ENCODE results near the gene SLC18A3. TPM values are rescaled to one million over a fixed set of nuclear protein-coding genes. Genes with fewer than 3 reads are reported as not detected.

Gene SLC18A3
- total RNA-seq, 2 donors from 2014 or later, result not detected

DNA sequence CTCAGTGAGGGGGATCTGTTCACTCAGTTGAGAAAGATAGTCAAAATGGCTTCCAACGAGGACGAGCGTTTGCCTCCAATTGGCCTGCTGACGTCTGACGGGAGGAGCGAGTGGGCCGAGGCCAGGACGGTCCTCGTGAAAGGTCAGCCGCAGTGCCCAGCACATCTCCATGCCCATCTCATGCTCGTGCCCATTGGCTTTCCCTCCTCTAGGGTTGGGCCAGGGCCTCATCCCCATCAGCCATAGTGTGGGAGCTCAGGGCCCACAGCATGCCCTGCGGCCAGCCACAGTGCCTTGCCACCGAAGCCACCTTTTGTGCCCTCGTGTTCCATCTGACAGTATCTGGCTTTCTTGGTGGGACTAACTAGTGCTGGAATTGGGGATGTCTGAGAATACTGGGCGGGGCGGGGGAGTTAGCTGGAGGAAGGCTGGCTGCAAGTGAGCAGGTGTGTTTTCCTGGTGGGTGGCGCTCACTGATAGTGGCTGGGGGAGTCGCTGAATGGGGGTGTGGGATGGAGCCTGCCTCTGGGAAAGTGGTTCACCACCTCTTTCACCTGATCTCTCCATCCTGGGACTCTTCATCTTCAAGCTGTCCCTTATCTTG, 17.6 kb downstream of the SLC18A3 start:
- Mint-ChIP-seq H3K27me3 (ENCODE audit: insufficient read depth) (peaks cover 49% of the 10 kb centered on the region), H3K4me1 (no peaks in the 10 kb centered on the region), H3K36me3 (ENCODE audit: low read depth) (no peaks in the 10 kb centered on the region), H3K4me3 (no peak overlapping the region), H3K9me3 (no peaks in the 10 kb centered on the region), H3K27ac (no peak overlapping the region)
- 88 to 91% methylated on average over 13 to 18 of the region's 18 CpGs for WGBS, 2 experiments (ENCODE audit: insufficient coverage in 1 of 2, insufficient read length in 1 of 2)
- H3K4me1 ChIP-seq (ENCODE audit: control insufficient read depth, insufficient read depth, low read length), result no peaks in the 10 kb centered on the region
- H3K9ac ChIP-seq (ENCODE audit: extremely low read depth, low read length, poor library complexity, severe bottlenecking), result no peak overlapping the region
- peaks cover 10% of the 10 kb centered on the region for H3K27me3 ChIP-seq (ENCODE audit: control insufficient read depth, insufficient read depth, low read length, poor library complexity, severe bottlenecking)
- H3K36me3 ChIP-seq (ENCODE audit: control insufficient read depth, insufficient read depth, low read length), result no peaks in the 10 kb centered on the region
- H3K27ac ChIP-seq (ENCODE audit: low read depth, low read length), result no peak overlapping the region
- H3K4me3 ChIP-seq (ENCODE audit: low read length), result no peak overlapping the region
- no peaks in the 10 kb centered on the region for H3K9me3 ChIP-seq (ENCODE audit: control insufficient read depth, low read length)
- DNase-seq, result no peak
- TF ChIP-seq, protein P1, sequence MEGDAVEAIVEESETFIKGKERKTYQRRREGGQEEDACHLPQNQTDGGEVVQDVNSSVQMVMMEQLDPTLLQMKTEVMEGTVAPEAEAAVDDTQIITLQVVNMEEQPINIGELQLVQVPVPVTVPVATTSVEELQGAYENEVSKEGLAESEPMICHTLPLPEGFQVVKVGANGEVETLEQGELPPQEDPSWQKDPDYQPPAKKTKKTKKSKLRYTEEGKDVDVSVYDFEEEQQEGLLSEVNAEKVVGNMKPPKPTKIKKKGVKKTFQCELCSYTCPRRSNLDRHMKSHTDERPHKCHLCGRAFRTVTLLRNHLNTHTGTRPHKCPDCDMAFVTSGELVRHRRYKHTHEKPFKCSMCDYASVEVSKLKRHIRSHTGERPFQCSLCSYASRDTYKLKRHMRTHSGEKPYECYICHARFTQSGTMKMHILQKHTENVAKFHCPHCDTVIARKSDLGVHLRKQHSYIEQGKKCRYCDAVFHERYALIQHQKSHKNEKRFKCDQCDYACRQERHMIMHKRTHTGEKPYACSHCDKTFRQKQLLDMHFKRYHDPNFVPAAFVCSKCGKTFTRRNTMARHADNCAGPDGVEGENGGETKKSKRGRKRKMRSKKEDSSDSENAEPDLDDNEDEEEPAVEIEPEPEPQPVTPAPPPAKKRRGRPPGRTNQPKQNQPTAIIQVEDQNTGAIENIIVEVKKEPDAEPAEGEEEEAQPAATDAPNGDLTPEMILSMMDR (conservative IDR thresholded peaks at IDR 0.05), result no peak

DNA sequence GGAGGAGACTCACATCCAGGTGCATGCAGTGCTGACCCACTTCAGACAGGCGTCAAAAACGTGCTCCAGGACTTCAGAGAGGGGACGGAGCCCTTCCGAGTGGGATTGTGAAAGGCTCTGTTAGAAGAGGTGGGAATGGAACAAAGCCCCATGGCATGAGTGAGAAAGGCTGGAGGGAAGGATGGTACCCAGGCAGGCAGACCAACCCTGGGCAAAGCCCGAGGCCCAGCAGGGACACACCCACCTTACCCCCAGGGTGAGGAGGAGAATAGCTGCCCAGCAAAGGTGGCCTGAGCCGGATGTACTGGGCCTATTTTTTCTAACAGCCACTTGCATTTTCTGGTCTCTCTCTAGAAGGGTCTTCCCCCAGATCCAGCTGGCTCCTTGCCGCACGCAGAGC, 18.5 kb downstream of the SLC18A3 start:
- H3K9me3 Mint-ChIP-seq, result no peaks in the 10 kb centered on the region
- no peak for DNase-seq
- no peak overlapping the region for H3K27ac ChIP-seq (ENCODE audit: low read depth, low read length)
- H3K27ac Mint-ChIP-seq, result no peak overlapping the region
- H3K4me3 Mint-ChIP-seq, result no peak overlapping the region
- H3K4me1 ChIP-seq (ENCODE audit: control insufficient read depth, insufficient read depth, low read length), result no peaks in the 10 kb centered on the region
- WGBS, 2 experiments (ENCODE audit: insufficient coverage in 1 of 2, insufficient read length in 1 of 2), result 89 to 96% methylated on average over 6 to 8 of the region's 8 CpGs
- peaks cover 47% of the 10 kb centered on the region for H3K27me3 Mint-ChIP-seq (ENCODE audit: insufficient read depth)
- no peaks in the 10 kb centered on the region for H3K36me3 ChIP-seq (ENCODE audit: control insufficient read depth, insufficient read depth, low read length)
- H3K4me3 ChIP-seq (ENCODE audit: low read length), result no peak overlapping the region
- no peaks in the 10 kb centered on the region for H3K4me1 Mint-ChIP-seq
- no peaks in the 10 kb centered on the region for H3K9me3 ChIP-seq (ENCODE audit: control insufficient read depth, low read length)
- no peak overlapping the region for H3K9ac ChIP-seq (ENCODE audit: extremely low read depth, low read length, poor library complexity, severe bottlenecking)
- TF ChIP-seq, protein P1 (conservative IDR thresholded peaks at IDR 0.05), result no peak
- H3K36me3 Mint-ChIP-seq (ENCODE audit: low read depth), result no peaks in the 10 kb centered on the region
- H3K27me3 ChIP-seq (ENCODE audit: control insufficient read depth, insufficient read depth, low read length, poor library complexity, severe bottlenecking), result peaks cover 10% of the 10 kb centered on the region

DNA sequence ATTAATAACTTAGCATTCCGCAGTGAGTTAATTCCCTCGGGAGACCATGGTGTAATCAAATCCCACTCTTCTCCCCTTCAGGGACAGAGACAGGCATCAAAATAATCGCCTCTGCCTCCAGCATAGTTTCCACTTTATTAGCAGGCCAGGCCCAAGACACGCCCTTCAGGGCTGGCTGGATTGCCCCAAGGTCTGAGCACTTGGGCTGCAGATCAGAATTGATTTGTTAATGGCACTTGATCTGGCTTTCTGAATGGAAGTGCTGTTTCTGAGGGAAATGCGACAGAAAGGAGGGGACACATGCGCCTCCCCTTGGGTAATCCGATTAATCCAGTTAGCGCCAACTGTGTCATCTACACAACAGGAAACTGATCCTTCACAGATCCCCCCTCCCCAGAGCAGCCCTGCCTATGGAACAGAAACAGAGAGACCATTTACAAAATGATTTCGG, 19.3 kb downstream of the SLC18A3 start:
- no peak overlapping the region for H3K27ac Mint-ChIP-seq
- Histone ChIP-seq H3K9me3 (ENCODE audit: control insufficient read depth, low read length) (no peaks in the 10 kb centered on the region), H3K27me3 (ENCODE audit: control insufficient read depth, insufficient read depth, low read length, poor library complexity, severe bottlenecking) (peaks cover 2% of the 10 kb centered on the region), H3K27ac (ENCODE audit: low read depth, low read length) (no peak overlapping the region), H3K4me3 (ENCODE audit: low read length) (no peak overlapping the region), H3K4me1 (ENCODE audit: control insufficient read depth, insufficient read depth, low read length) (no peaks in the 10 kb centered on the region), H3K9ac (ENCODE audit: extremely low read depth, low read length, poor library complexity, severe bottlenecking) (no peak overlapping the region), H3K36me3 (ENCODE audit: control insufficient read depth, insufficient read depth, low read length) (no peaks in the 10 kb centered on the region)
- no peaks in the 10 kb centered on the region for H3K9me3 Mint-ChIP-seq
- no peaks in the 10 kb centered on the region for H3K4me1 Mint-ChIP-seq
- H3K36me3 Mint-ChIP-seq (ENCODE audit: low read depth), result no peaks in the 10 kb centered on the region
- TF ChIP-seq, protein P1 (conservative IDR thresholded peaks at IDR 0.05), result no peak
- no peak for DNase-seq
- no peak overlapping the region for H3K4me3 Mint-ChIP-seq
- peaks cover 40% of the 10 kb centered on the region for H3K27me3 Mint-ChIP-seq (ENCODE audit: insufficient read depth)
- WGBS, 2 experiments (ENCODE audit: insufficient coverage in 1 of 2, insufficient read length in 1 of 2), result 85 to 98% methylated on average over 5 to 9 of the region's 9 CpGs

Measured in endodermal cell (in vitro differentiated cells).